Panc1 (cell line): ENCODE results near the gene LAMC2. TPM values are rescaled to one million over a fixed set of nuclear protein-coding genes. Genes with fewer than 3 reads are reported as not detected.
A peak's percentile ranks its signal among the peaks of the same experiment; 100 is the strongest.

Experiments used
- ATAC-seq: fragments of 200-7000 bp; cut with Tn5 transposase; 2 replicates; pipeline ENCODE4 v1.9.1; 2020; ENCODE audit warnings: mild to moderate bottlenecking, moderate library complexity
- BruUV-seq: library from RNA; stranded (reverse); fragments of 400-500 nt; replicated peaks from 2 replicates; lab custom pipeline; 2021; lab: Mats Ljungman, UMichigan
- CTCF ChIA-PET: fragments of 300-600 bp; sonication (Branson Sonifier 250); formaldehyde crosslinking; loops from one replicate; lab custom pipeline; 2022; ENCODE audit warnings: antibody characterized with exemption; lab: Charles Lee
- POLR2A ChIA-PET: fragments of 300-600 bp; sonication (Branson Sonifier 250); formaldehyde crosslinking; loops from one replicate; lab custom pipeline; 2022; ENCODE audit warnings: antibody characterized with exemption; lab: Charles Lee
- DNase-seq: peaks from one replicate; pipeline ENCODE4 v3.0.0-alpha.2; 2010; ENCODE audit warnings: low read depth, low spot score
- H3K27ac ChIP-seq: 2 replicates; pipeline ENCODE4 v1.5.1; 2011; ENCODE audit warnings: mild to moderate bottlenecking, low read length, inconsistent platforms
- H3K27me3 ChIP-seq: fragments of 200-500 bp; sonication (Bioruptor generic); 2 replicates; pipeline ENCODE4 v1.6.0; 2014; ENCODE audit warnings: low read length, inconsistent platforms; ENCODE audit not compliant: control insufficient read depth, insufficient read depth
- H3K36me3 ChIP-seq: fragments of 200-500 bp; sonication (Bioruptor generic); 2 replicates; pipeline ENCODE4 v1.5.1; 2014; ENCODE audit warnings: inconsistent platforms, mild to moderate bottlenecking, low read length, moderate library complexity; ENCODE audit not compliant: control insufficient read depth, insufficient read depth
- H3K4me1 ChIP-seq: 2 replicates; pipeline ENCODE4 v1.5.1; 2011; ENCODE audit warnings: inconsistent platforms, mild to moderate bottlenecking, low read length, moderate library complexity; ENCODE audit not compliant: control insufficient read depth, insufficient read depth
- H3K4me3 ChIP-seq, 2 experiments: 2 replicates each; pipeline ENCODE4 v1.5.1; 2011 to 2012; ENCODE audit warnings: low read depth in 2 of 2, low read length in 2 of 2, mild to moderate bottlenecking in 2 of 2, inconsistent platforms in 1 of 2, moderate library complexity in 1 of 2
- H3K9me3 ChIP-seq: fragments of 200-500 bp; sonication (Bioruptor generic); 2 replicates; pipeline ENCODE4 v1.5.1; 2014; ENCODE audit warnings: low read depth, mild to moderate bottlenecking, inconsistent platforms, low read length, moderate library complexity; ENCODE audit not compliant: control insufficient read depth, insufficient read depth
- CTCF ChIP-seq: fragments of 450-650 bp; IDR thresholded peaks from 2 replicates; pipeline ENCODE4 v1.5.1; 2017; ENCODE audit warnings: mild to moderate bottlenecking
- POLR2AphosphoS5 ChIP-seq: IDR thresholded peaks from 2 replicates; pipeline ENCODE4 v1.6.1; 2012; ENCODE audit warnings: mild to moderate bottlenecking, low read depth, low read length, moderate library complexity
- REST ChIP-seq, 2 experiments: IDR thresholded peaks; 2 replicates each; pipeline ENCODE4 v1.6.1; 2011 to 2012; ENCODE audit warnings: low read depth in 2 of 2, control low read depth in 1 of 2, low read length in 1 of 2, mild to moderate bottlenecking in 1 of 2, moderate library complexity in 1 of 2; ENCODE audit not compliant: insufficient read depth in 1 of 2
- SIN3A ChIP-seq: IDR thresholded peaks from 2 replicates; pipeline ENCODE4 v1.6.1; 2012; ENCODE audit warnings: low read depth, mild to moderate bottlenecking, low read length, moderate library complexity, borderline replicate concordance; ENCODE audit not compliant: insufficient read depth
- TCF7L2 ChIP-seq: IDR thresholded peaks from 2 replicates; pipeline ENCODE4 v1.6.1; 2011; ENCODE audit warnings: mild to moderate bottlenecking, low read depth, low read length, inconsistent platforms
- in situ Hi-C: cut with HindIII; loops from 2 replicates; pipeline ENCODE4 v1.10.0; 2016; ENCODE audit warnings: low sequenced_read_pairs, low pct_unique_long_range_greater_than_20kb
- intact Hi-C: fragments of 100-400 bp; cut with micrococcal nuclease; formaldehyde crosslinking; loops from one replicate; pipeline ENCODE4 v1.10.0; 2022; ENCODE audit not compliant: unreplicated experiment
- total RNA-seq: library from RNA; stranded (reverse); gene quantifications from one replicate; pipeline ENCODE4 v1.2.1, GENCODE V29; 2021; ENCODE audit not compliant: unreplicated experiment

Gene LAMC2
- total RNA-seq, 1 experiment from 2014 or later, result 8.3 TPM

GRCh38 chr1:183233113-183233512 is 47.0 kb downstream of the LAMC2 start:
- intact Hi-C loops, result no loop called here

GRCh38 chr1:183234660-183235476 is 48.8 kb downstream of the LAMC2 start:
- no peaks in the 10 kb centered on the region for H3K36me3 ChIP-seq
- H3K27me3 ChIP-seq, result no peaks in the 10 kb centered on the region
- H3K9me3 ChIP-seq, result no peaks in the 10 kb centered on the region
- peak overlapping the region; percentile 32 to 53 for H3K4me3 ChIP-seq
- peak overlapping the region; percentile 78 for H3K27ac ChIP-seq
- in situ Hi-C loops (no loop called here), intact Hi-C loops (loop anchor here (2.0 kb wide), 1 partner anchor 272 kb away; no protein-coding TSS in a partner anchor)
- TF ChIP-seq POLR2AphosphoS5 (no peak), REST (IDR thresholded peaks at IDR 0.05; ENCODE audit: insufficient read depth in 1 of 2, low read depth in 2 of 2, low read length in 1 of 2) (no peak), CTCF (peak; percentile 86), TCF7L2 (peak; percentile 67; the same call in 1 of the 2 replicates), SIN3A (no peak)
- ChIA-PET CTCF (interaction anchor here (0.8 to 1.3 kb wide), 4 partner anchors 17 to 280 kb away, joined by 3 to 4 read pairs (median 3); no protein-coding TSS in a partner anchor), POLR2A (interaction anchor here (0.7 kb wide), 1 partner anchor 9 kb away, joined by 4 read pairs; no protein-coding TSS in a partner anchor)
- peaks cover 15% of the 10 kb centered on the region for H3K4me1 ChIP-seq
- no TSS peak for BruUV-seq
- DNase-seq (peak; percentile 81), ATAC-seq (peak; percentile 89)

More at GRCh38 chr1:183233113-183233512, 47.0 kb downstream of the LAMC2 start:
- ChIA-PET CTCF (no interaction called here), POLR2A (no interaction called here)
- Histone ChIP-seq H3K4me1 (peaks cover 15% of the 10 kb centered on the region), H3K27ac (no peak overlapping the region), H3K27me3 (no peaks in the 10 kb centered on the region), H3K36me3 (no peaks in the 10 kb centered on the region), H3K4me3 (no peak overlapping the region), H3K9me3 (no peaks in the 10 kb centered on the region)
- in situ Hi-C loops, result no loop called here
- ATAC-seq, result no peak
- DNase-seq, result no peak
- TF ChIP-seq POLR2AphosphoS5 (no peak), REST (IDR thresholded peaks at IDR 0.05; ENCODE audit: insufficient read depth in 1 of 2, low read depth in 2 of 2, low read length in 1 of 2) (no peak)
- no TSS peak for BruUV-seq
